Activated CD8-positive, alpha-beta T cell treated with anti-CD3 and anti-CD28 coated beads for 36 hours (primary cell): Measurements from ENCODE around the gene LPP. TPM values are rescaled to one million over a fixed set of nuclear protein-coding genes. Genes with fewer than 3 reads are reported as not detected.

Experiments used
- ATAC-seq: fragments of 200-7000 bp; cut with Tn5 transposase; one replicate; pipeline ENCODE4 v1.10.0; 2021; ENCODE audit warnings: mild to moderate bottlenecking, moderate library complexity
- CTCF ChIA-PET: fragments of 350-600 bp; sonication (Branson Sonifier 250); formaldehyde crosslinking; loops from one replicate; lab custom pipeline; 2021; ENCODE audit warnings: antibody characterized with exemption; lab: Charles Lee
- POLR2A ChIA-PET: fragments of 350-600 bp; sonication (Branson Sonifier 250); formaldehyde crosslinking; loops from one replicate; lab custom pipeline; 2021; ENCODE audit warnings: antibody characterized with exemption; lab: Charles Lee
- DNase-seq: peaks from one replicate; pipeline ENCODE4 v3.0.0-alpha.2; 2020
- H3K27ac Mint-ChIP-seq: one replicate; pipeline ENCODE4 v1.8.0; 2021; ENCODE audit warnings: mild to moderate bottlenecking, mixed read lengths
- H3K27me3 Mint-ChIP-seq: one replicate; pipeline ENCODE4 v1.8.0; 2021; ENCODE audit warnings: mixed read lengths
- H3K36me3 Mint-ChIP-seq: one replicate; pipeline ENCODE4 v1.8.0; 2021; ENCODE audit warnings: low read depth, mixed read lengths
- H3K4me1 Mint-ChIP-seq: one replicate; pipeline ENCODE4 v1.8.0; 2021; ENCODE audit warnings: low read depth, mixed read lengths
- H3K4me3 Mint-ChIP-seq: one replicate; pipeline ENCODE4 v1.8.0; 2021; ENCODE audit warnings: mild to moderate bottlenecking, moderate library complexity, mixed read lengths
- H3K9me3 Mint-ChIP-seq: one replicate; pipeline ENCODE4 v1.8.0; 2021; ENCODE audit warnings: mixed read lengths
- CTCF ChIP-seq: fragments of 200-600 bp; IDR thresholded peaks from one replicate; pipeline ENCODE4 v1.8.0; 2022; ENCODE audit warnings: antibody characterized with exemption, mild to moderate bottlenecking
- intact Hi-C: fragments of 100-400 bp; cut with micrococcal nuclease; formaldehyde crosslinking; loops from one replicate; pipeline ENCODE4 v1.10.0; 2022
- total RNA-seq, 2 experiments: library from RNA; stranded (reverse); gene quantifications; one replicate each; pipeline ENCODE4 v1.2.3, GENCODE V29; 2021

The LPP gene
- total RNA-seq, 2 experiments from 2014 or later: 16.4 to 22.6 TPM

GRCh38 chr3:188575501-188575900 is 421.5 kb downstream of the LPP start:
- no peak for ATAC-seq
- H3K36me3 Mint-ChIP-seq: no peaks in the 10 kb centered on the region
- H3K4me3 Mint-ChIP-seq: no peak overlapping the region
- ChIA-PET CTCF (interaction anchor here (1.8 to 2.4 kb wide), 2 partner anchors 8 to 835 kb away, joined by 5 to 9 read pairs; no protein-coding TSS in a partner anchor), POLR2A (no interaction called here)
- no peaks in the 10 kb centered on the region for H3K9me3 Mint-ChIP-seq
- no peak for TF ChIP-seq CTCF
- H3K27me3 Mint-ChIP-seq: no peaks in the 10 kb centered on the region
- H3K27ac Mint-ChIP-seq: no peak overlapping the region
- intact Hi-C loops: no loop called here
- DNase-seq: no peak
- peaks cover 17% of the 10 kb centered on the region for H3K4me1 Mint-ChIP-seq

GRCh38 chr3:188577539-188577938 is 423.6 kb downstream of the LPP start:
- H3K36me3 Mint-ChIP-seq: no peaks in the 10 kb centered on the region
- H3K27ac Mint-ChIP-seq: no peak overlapping the region
- ATAC-seq (no peak), DNase-seq (no peak)
- H3K4me3 Mint-ChIP-seq: no peak overlapping the region
- intact Hi-C loops: no loop called here
- no peaks in the 10 kb centered on the region for H3K27me3 Mint-ChIP-seq
- no peak for TF ChIP-seq CTCF
- POLR2A ChIA-PET: no interaction called here
- CTCF ChIA-PET: no interaction called here
- no peaks in the 10 kb centered on the region for H3K9me3 Mint-ChIP-seq
- H3K4me1 Mint-ChIP-seq: peaks cover 22% of the 10 kb centered on the region

GRCh38 chr3:188578576-188579363 is 424.8 kb downstream of the LPP start:
- Mint-ChIP-seq H3K4me3 (no peak overlapping the region), H3K36me3 (no peaks in the 10 kb centered on the region), H3K4me1 (peaks cover 22% of the 10 kb centered on the region), H3K27ac (peak overlapping the region; percentile 3), H3K27me3 (no peaks in the 10 kb centered on the region), H3K9me3 (no peaks in the 10 kb centered on the region)
- POLR2A ChIA-PET: interaction anchor here (0.7 kb wide), 1 partner anchor 149 kb away, joined by 3 read pairs; no protein-coding TSS in a partner anchor
- DNase-seq (peak; percentile 16), ATAC-seq (no peak)
- no peak for TF ChIP-seq CTCF
- CTCF ChIA-PET: interaction anchor here (1.0 kb wide), 1 partner anchor 839 kb away, joined by 4 read pairs; no protein-coding TSS in a partner anchor
- intact Hi-C loops: no loop called here

- TF ChIP-seq CTCF: no peak
- no peak for DNase-seq
- Mint-ChIP-seq H3K27ac (peak overlapping the region; percentile 11), H3K27me3 (no peaks in the 10 kb centered on the region), H3K4me3 (no peak overlapping the region), H3K36me3 (no peaks in the 10 kb centered on the region), H3K4me1 (peaks cover 26% of the 10 kb centered on the region), H3K9me3 (no peaks in the 10 kb centered on the region)
- intact Hi-C loops: loop anchor here (5.0 to 10.0 kb wide), 3 partner anchors 145 to 835 kb away; partner anchors contain the start of gene BCL6
- no peak for ATAC-seq
- POLR2A ChIA-PET: no interaction called here
- CTCF ChIA-PET: no interaction called here
These were observed 426.3 kb downstream of the LPP start for GRCh38 chr3:188580223-188580622.

- no peak for ATAC-seq
- peaks cover 28% of the 10 kb centered on the region for H3K4me1 Mint-ChIP-seq
- no peaks in the 10 kb centered on the region for H3K9me3 Mint-ChIP-seq
- no peaks in the 10 kb centered on the region for H3K27me3 Mint-ChIP-seq
- ChIA-PET POLR2A (no interaction called here), CTCF (no interaction called here)
- no peak for TF ChIP-seq CTCF
- H3K27ac Mint-ChIP-seq: no peak overlapping the region
- intact Hi-C loops: loop anchor here (5.0 to 10.0 kb wide), 3 partner anchors 146 to 836 kb away; partner anchors contain the start of gene BCL6
- no peak for DNase-seq
- H3K36me3 Mint-ChIP-seq: no peaks in the 10 kb centered on the region
- no peak overlapping the region for H3K4me3 Mint-ChIP-seq
These were observed 426.7 kb downstream of the LPP start for GRCh38 chr3:188580659-188581058.
